ENCODE results near the gene JOSD2. TPM values are rescaled to one million over a fixed set of nuclear protein-coding genes. Genes with fewer than 3 reads are reported as not detected.

JOSD2 gene
- total RNA-seq, 2 donors from 2014 or later, result 29.4 to 31.7 TPM

DNA sequence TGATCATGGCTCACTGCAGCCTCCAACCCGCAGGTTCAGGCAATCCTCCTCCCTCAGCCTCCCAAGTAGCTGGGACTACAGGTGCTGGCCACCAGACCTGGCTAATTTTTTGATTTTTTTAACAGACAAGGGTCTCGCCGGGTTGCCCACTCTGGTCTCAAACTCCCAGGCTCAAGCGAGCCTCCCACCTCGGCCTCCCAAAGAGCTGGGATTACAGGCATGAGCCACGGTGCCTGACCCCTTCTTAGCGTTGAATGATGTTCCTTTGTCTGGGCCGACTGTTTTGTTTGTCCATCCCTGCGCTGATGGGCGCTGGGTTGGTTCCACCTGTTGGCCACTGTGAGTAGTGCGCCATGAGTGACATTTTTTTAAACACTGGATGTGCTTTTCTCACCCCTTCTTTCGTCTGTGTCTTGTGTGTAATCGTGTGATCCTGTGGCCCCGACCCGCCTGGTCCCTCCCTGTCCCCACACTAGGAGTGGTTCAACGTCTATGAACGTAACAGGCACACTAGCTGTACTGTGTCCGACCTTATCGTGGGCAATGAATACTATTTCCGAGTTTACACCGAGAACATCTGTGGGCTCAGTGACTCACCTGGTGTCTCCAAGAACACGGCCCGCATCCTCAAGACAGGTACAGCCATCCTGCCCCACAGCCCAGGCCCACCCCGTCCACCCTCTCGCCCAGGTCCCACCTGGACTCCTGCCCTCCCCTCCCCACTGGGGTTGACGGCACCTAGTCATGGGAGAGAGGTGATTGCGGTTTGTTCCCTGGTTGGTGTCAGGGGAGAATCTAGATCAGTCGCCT is 49.7 kb downstream of the JOSD2 start:
- peak; percentile 36 for DNase-seq (ENCODE audit: low spot score)
- peaks cover 8% of the 10 kb centered on the region for H3K27me3 ChIP-seq (replicated peaks; ENCODE audit: insufficient read depth)
- no peaks in the 10 kb centered on the region for H3K9me3 ChIP-seq
- 32% methylated on average over 28 of the region's 28 CpGs for WGBS
- no peak overlapping the region for H3K4me3 ChIP-seq
- H3K4me1 ChIP-seq (replicated peaks), result no peaks in the 10 kb centered on the region
- H3K36me3 ChIP-seq, result no peaks in the 10 kb centered on the region
- no peak overlapping the region for H3K27ac ChIP-seq
- intact Hi-C loops (cut with DNase I), result loop anchor here (2.0 kb wide), 1 partner anchor 92 kb away; no protein-coding TSS in a partner anchor
- no peak for TF ChIP-seq POLR2AphosphoS5 (IDR thresholded peaks at IDR 0.05)
- TF ChIP-seq, protein P1, sequence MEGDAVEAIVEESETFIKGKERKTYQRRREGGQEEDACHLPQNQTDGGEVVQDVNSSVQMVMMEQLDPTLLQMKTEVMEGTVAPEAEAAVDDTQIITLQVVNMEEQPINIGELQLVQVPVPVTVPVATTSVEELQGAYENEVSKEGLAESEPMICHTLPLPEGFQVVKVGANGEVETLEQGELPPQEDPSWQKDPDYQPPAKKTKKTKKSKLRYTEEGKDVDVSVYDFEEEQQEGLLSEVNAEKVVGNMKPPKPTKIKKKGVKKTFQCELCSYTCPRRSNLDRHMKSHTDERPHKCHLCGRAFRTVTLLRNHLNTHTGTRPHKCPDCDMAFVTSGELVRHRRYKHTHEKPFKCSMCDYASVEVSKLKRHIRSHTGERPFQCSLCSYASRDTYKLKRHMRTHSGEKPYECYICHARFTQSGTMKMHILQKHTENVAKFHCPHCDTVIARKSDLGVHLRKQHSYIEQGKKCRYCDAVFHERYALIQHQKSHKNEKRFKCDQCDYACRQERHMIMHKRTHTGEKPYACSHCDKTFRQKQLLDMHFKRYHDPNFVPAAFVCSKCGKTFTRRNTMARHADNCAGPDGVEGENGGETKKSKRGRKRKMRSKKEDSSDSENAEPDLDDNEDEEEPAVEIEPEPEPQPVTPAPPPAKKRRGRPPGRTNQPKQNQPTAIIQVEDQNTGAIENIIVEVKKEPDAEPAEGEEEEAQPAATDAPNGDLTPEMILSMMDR (IDR thresholded peaks at IDR 0.05), result peak; percentile 37 to 83 (median 70)

DNA sequence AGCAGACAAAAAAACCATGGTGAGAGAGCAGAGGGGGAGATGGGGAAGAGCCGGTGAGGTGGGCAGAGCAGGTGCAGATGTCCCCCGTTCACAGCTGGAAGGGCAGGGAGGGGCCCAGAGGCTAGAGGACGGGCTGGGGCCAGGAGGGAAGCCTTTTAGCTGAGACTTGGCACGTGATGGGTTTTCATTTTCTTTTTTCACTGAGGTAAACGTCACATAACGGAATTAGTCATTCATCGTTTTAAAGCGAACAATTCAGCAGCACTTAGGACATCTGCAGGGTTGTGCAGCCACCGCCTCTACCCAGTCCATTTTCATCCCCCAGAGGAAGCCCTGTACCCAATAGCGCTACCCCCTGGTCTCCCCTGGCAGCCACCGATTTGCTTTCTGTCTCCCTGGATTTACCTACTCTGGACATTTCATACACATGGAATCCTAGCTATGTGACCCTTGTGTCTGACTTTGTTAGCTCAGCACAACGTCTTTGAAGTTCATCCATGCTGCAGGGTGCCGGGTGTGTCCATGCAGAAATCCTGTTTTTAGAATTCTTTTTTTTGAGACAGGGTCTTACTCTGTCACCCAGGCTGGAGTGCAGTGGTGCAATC is 50.7 kb downstream of the JOSD2 start:
- H3K4me1 ChIP-seq (replicated peaks), result no peaks in the 10 kb centered on the region
- H3K27ac ChIP-seq, result no peak overlapping the region
- TF ChIP-seq, protein P1 (IDR thresholded peaks at IDR 0.05), result no peak
- TF ChIP-seq POLR2AphosphoS5 (IDR thresholded peaks at IDR 0.05) (no peak), POLR2A (IDR thresholded peaks at IDR 0.05) (no peak)
- no peak overlapping the region for H3K4me3 ChIP-seq
- H3K9me3 ChIP-seq, result no peaks in the 10 kb centered on the region
- H3K36me3 ChIP-seq, result no peaks in the 10 kb centered on the region
- 22% methylated on average over 13 of the region's 13 CpGs for WGBS
- intact Hi-C loops (cut with DNase I), result loop anchor here (2.0 kb wide), 1 partner anchor 91 kb away; no protein-coding TSS in a partner anchor
- H3K27me3 ChIP-seq (replicated peaks; ENCODE audit: insufficient read depth), result peaks cover 8% of the 10 kb centered on the region
- DNase-seq (ENCODE audit: low spot score), result no peak

DNA sequence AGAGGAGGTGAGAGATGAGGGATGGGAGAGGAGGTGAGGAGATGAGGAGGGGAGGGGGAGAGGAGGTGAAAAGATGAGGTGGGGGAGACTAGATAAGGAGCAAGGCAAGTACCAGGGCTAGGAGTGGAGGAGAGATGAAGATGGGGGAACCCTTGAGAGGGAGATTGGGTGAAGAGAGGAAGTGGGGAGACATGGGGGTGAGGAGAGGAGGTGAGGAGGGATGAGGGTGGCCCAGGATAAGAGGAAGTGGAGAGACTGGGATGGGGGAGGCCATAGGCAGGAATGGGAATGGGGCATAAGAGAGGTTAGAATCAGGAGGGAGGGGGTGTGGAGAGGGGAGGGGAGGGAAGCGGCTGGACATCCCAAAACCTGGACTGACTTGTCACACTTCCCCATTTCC is 51.4 kb downstream of the JOSD2 start:
- no peaks in the 10 kb centered on the region for H3K4me1 ChIP-seq (replicated peaks)
- H3K27ac ChIP-seq, result no peak overlapping the region
- no peak for TF ChIP-seq POLR2A (IDR thresholded peaks at IDR 0.05)
- TF ChIP-seq POLR2AphosphoS5 (IDR thresholded peaks at IDR 0.05), result no peak
- TF ChIP-seq, protein P1 (IDR thresholded peaks at IDR 0.05), result no peak
- 30% methylated on average over 1 of the region's 1 CpG for WGBS
- H3K4me3 ChIP-seq, result no peak overlapping the region
- H3K9me3 ChIP-seq, result no peaks in the 10 kb centered on the region
- intact Hi-C loops (cut with DNase I), result loop anchor here (2.0 kb wide), 1 partner anchor 91 kb away; no protein-coding TSS in a partner anchor
- H3K27me3 ChIP-seq (replicated peaks; ENCODE audit: insufficient read depth), result peaks cover 8% of the 10 kb centered on the region
- DNase-seq (ENCODE audit: low spot score), result no peak
- H3K36me3 ChIP-seq, result no peaks in the 10 kb centered on the region

DNA sequence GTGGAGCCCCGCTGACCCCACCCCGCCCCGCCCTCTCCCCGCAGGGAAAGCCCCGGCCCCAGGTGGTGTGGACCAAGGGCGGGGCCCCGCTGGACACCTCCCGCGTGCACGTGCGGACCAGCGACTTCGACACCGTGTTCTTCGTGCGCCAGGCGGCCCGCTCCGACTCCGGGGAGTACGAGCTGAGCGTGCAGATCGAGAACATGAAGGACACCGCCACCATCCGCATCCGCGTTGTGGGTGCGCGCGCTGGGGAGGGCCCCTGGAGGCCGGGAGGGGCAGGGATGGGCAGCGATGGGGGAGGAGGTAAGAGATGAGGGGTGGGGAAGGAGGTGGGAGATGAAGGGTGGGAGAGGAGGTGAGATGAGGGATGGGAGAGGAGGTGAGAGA is 51.9 kb downstream of the JOSD2 start:
- Histone ChIP-seq H3K9me3 (no peaks in the 10 kb centered on the region), H3K4me3 (no peak overlapping the region), H3K27ac (no peak overlapping the region), H3K27me3 (replicated peaks; ENCODE audit: insufficient read depth) (peaks cover 8% of the 10 kb centered on the region), H3K4me1 (replicated peaks) (no peaks in the 10 kb centered on the region), H3K36me3 (no peaks in the 10 kb centered on the region)
- 67% methylated on average over 29 of the region's 32 CpGs for WGBS
- no peak for TF ChIP-seq POLR2A (IDR thresholded peaks at IDR 0.05)
- TF ChIP-seq, protein P1 (IDR thresholded peaks at IDR 0.05), result no peak
- no peak for TF ChIP-seq POLR2AphosphoS5 (IDR thresholded peaks at IDR 0.05)
- intact Hi-C loops (cut with DNase I), result no loop called here
- DNase-seq (ENCODE audit: low spot score), result no peak
